Nephron (organoid): ENCODE measurements around the gene CD151.

Source experiments
- H3K27ac Mint-ChIP-seq, 3 experiments: 2 replicates each; pipeline ENCODE4 v1.8.0; 2020; ENCODE audit warnings: mixed read lengths in 3 of 3, mild to moderate bottlenecking in 2 of 3, moderate library complexity in 1 of 3
- H3K27me3 Mint-ChIP-seq: 2 replicates; pipeline ENCODE4 v1.8.0; 2021; ENCODE audit warnings: low read depth, mild to moderate bottlenecking, moderate library complexity, mixed read lengths
- H3K36me3 Mint-ChIP-seq: 2 replicates; pipeline ENCODE4 v1.8.0; 2020; ENCODE audit warnings: low read depth, mixed read lengths
- H3K4me1 Mint-ChIP-seq: 2 replicates; pipeline ENCODE4 v1.8.0; 2020; ENCODE audit warnings: mixed read lengths
- H3K4me3 Mint-ChIP-seq, 3 experiments: 2 replicates each; pipeline ENCODE4 v1.8.0; 2020; ENCODE audit warnings: mild to moderate bottlenecking in 3 of 3, mixed read lengths in 3 of 3, moderate library complexity in 2 of 3
- H3K9me3 Mint-ChIP-seq: 2 replicates; pipeline ENCODE4 v1.8.0; 2020; ENCODE audit warnings: mixed read lengths
- TF ChIP-seq, protein P1 (sequence below), 3 experiments: fragments of 200-600 bp; sonication (generic); IDR thresholded peaks; one replicate each; pipeline ENCODE4 v1.5.0; 2021; ENCODE audit warnings: antibody characterized with exemption in 3 of 3; ENCODE audit not compliant: unreplicated experiment in 3 of 3

Gene CD151

DNA sequence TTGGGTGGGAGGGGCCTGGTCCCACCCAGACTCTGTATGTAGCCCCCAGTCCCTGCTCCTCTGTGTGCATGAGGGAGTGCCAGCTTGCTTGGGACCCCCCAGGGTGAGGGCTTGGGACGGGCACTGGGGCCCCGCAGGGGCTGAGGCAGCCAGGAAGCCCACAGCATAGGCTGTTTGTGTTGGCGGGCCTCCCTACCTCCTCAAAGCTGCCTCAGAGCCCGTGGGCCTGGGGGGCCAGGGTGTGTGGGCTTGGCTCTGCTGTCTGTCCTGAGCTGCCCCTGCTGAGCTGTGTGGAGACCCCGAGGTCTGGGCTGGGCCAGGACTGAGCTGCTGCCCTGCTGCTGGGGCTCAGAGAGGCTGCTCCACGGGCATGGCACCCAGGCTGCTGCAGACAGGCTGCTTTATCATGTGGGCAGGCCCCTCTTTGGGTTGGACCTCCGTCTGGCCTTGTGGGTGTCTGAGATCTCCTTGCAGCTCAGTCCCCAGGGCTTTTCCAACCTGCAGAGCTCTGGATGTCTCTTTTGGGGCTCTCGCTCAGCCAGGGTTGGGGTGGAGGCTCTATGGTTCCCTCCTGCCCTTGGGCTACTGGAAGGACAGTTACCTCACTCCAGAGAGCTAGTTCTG, 13.2 kb downstream of the CD151 start:
- no peaks in the 10 kb centered on the region for H3K27me3 Mint-ChIP-seq

DNA sequence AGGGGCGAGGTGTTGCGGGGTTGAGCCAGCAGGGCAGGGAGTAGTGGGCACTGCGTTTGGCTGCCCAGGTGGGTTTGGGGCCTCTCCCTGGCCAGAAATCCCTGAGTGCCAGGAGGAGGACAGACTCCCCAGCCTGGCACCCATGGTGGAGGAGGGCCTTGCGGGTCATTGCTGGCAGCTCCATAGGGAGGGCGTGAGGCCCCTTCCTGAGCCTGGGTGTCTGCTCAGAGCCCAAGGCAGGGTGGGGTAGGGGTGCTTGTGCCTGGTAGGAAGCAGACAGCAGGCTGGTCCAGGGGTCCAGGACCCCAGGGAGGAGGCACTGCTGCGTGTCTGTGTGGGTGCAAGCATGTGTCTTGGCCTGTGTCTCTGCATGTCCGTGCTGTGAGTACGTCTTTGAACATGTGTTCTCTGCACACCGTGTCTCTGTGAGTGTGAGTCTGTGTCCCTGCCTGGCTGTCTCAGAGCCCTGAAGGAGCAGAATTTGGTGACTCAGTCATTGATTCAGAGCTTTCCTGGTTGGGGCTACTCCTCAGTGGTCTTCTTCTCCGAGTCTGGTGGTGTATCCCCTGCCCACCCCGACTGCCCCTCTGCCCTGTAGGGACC, 13.8 kb downstream of the CD151 start:
- no peaks in the 10 kb centered on the region for H3K27me3 Mint-ChIP-seq
- peaks cover 17% of the 10 kb centered on the region for H3K4me1 Mint-ChIP-seq
- H3K27ac Mint-ChIP-seq = peak overlapping the region; percentile 74 to 94 (median 90)
- H3K36me3 Mint-ChIP-seq = no peaks in the 10 kb centered on the region
- H3K9me3 Mint-ChIP-seq = no peaks in the 10 kb centered on the region
- peak overlapping the region; percentile 46 to 76 (median 72) for H3K4me3 Mint-ChIP-seq
- TF ChIP-seq, protein P1, sequence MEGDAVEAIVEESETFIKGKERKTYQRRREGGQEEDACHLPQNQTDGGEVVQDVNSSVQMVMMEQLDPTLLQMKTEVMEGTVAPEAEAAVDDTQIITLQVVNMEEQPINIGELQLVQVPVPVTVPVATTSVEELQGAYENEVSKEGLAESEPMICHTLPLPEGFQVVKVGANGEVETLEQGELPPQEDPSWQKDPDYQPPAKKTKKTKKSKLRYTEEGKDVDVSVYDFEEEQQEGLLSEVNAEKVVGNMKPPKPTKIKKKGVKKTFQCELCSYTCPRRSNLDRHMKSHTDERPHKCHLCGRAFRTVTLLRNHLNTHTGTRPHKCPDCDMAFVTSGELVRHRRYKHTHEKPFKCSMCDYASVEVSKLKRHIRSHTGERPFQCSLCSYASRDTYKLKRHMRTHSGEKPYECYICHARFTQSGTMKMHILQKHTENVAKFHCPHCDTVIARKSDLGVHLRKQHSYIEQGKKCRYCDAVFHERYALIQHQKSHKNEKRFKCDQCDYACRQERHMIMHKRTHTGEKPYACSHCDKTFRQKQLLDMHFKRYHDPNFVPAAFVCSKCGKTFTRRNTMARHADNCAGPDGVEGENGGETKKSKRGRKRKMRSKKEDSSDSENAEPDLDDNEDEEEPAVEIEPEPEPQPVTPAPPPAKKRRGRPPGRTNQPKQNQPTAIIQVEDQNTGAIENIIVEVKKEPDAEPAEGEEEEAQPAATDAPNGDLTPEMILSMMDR (IDR thresholded peaks at IDR 0.05; ENCODE audit: unreplicated experiment in 3 of 3) = no peak

More for the DNA sequence above, 13.2 kb downstream of the CD151 start:
- H3K9me3 Mint-ChIP-seq = no peaks in the 10 kb centered on the region
- peak overlapping the region; percentile 46 to 71 (median 59) for H3K4me3 Mint-ChIP-seq
- no peaks in the 10 kb centered on the region for H3K36me3 Mint-ChIP-seq
- H3K27ac Mint-ChIP-seq = peak overlapping the region; percentile 74 to 90 (median 78)
- TF ChIP-seq, protein P1 (IDR thresholded peaks at IDR 0.05; ENCODE audit: unreplicated experiment in 3 of 3) = no peak
- H3K4me1 Mint-ChIP-seq = peaks cover 20% of the 10 kb centered on the region

DNA sequence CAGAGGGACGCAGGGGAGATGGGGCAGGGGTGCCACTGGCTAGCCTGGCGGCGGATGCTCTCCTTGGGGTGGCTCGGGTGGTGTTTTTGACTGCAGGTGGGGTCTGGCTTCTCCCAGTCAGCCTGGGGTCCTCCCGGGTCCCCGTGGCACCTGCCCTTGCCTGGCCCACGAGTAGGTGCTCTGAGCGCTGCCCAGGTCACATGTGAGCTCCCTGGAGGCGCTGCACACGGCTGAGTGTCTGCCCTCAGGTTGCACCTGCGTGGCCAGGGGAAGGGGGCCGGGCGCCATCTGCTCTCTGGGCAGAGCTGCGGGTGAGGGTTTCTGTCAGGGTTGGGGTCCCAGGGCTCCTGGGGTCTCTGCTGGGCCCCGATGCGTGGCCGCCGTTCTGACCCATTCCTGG, 15.1 kb downstream of the CD151 start:
- H3K27ac Mint-ChIP-seq = no peak overlapping the region
- peaks cover 4% of the 10 kb centered on the region for H3K27me3 Mint-ChIP-seq
- H3K9me3 Mint-ChIP-seq = no peaks in the 10 kb centered on the region
- H3K4me3 Mint-ChIP-seq = no peak overlapping the region
- peaks cover 17% of the 10 kb centered on the region for H3K4me1 Mint-ChIP-seq
- TF ChIP-seq, protein P1 (IDR thresholded peaks at IDR 0.05; ENCODE audit: unreplicated experiment in 3 of 3) = no peak
- no peaks in the 10 kb centered on the region for H3K36me3 Mint-ChIP-seq

DNA sequence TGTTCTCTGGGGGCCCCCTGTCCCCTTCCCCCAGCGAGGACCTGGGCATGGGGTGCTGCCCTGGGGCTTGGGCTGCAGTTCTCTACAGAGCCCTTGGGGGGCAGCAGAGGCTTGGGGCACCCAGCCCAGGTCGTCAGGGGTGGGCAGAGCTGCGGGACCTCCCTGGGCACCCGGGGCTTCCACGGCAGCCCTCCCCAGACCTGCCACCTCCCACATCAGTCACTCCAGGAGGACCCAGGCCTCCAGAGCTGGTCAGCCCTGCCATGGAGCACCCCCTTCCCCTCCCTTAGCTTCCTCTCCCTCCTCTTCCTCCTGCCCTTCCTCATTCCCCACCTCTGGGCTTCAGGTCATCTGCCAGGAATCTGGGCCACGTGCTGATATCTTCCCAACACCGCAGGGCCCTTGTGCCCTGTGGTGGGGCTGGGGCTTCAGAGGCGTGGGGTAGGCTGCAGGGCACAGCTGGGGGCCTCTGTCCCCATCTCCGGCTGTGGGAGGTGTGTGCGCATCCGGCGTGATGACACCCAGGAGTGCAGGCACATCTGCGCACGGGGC, 15.7 kb downstream of the CD151 start:
- TF ChIP-seq, protein P1 (IDR thresholded peaks at IDR 0.05; ENCODE audit: unreplicated experiment in 3 of 3) = peak; percentile 79 to 83 (median 82)
- Mint-ChIP-seq H3K27ac (no peak overlapping the region), H3K9me3 (no peaks in the 10 kb centered on the region), H3K4me1 (peaks cover 17% of the 10 kb centered on the region), H3K27me3 (peaks cover 4% of the 10 kb centered on the region), H3K36me3 (no peaks in the 10 kb centered on the region), H3K4me3 (peak overlapping the region; percentile 58 to 68 (median 64))

DNA sequence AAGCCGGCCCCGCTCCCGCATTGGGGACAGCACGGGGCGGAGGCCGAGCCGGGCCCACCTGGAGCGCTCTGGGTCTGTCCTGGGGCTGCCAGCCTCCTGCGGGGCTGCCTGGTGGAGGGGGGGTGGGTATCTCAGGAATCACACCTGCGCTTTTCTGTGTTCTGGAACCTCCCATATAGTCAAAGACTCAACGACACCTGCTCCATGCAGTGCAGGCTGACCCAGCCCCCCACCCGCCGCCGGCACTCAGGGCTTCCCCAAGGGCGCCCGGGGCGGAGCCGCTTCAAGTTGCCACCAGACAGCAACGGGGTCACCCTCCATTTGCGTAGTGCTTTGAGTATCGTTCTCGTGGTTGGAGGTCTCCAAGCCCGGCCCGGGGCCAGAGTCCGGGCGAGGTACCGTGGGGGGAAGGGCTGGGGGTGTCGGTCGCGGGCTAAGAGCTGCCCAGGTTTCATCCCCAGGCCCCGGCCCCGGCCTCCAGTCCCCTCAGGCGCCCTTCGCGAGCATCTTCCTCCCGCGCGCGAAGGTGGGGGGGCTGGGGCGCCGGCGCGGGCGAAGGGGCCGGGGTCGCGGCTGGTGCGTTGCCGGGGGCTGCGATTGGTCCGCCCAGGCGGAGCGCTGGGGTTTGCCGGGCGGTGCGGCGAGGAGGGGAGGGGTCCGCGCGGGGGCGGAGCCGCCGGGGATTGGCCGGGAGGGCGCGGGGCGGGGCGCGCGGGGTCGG, 16.5 kb downstream of the CD151 start:
- TF ChIP-seq, protein P1 (IDR thresholded peaks at IDR 0.05; ENCODE audit: unreplicated experiment in 3 of 3) = no peak
- Mint-ChIP-seq H3K27ac (no peak overlapping the region), H3K4me1 (peaks cover 17% of the 10 kb centered on the region), H3K36me3 (no peaks in the 10 kb centered on the region), H3K27me3 (peaks cover 4% of the 10 kb centered on the region), H3K9me3 (no peaks in the 10 kb centered on the region), H3K4me3 (peak overlapping the region; percentile 71 to 79 (median 73))
